ENCODE data around the gene GRID2IP.

GRCh38 chr7:6578114-6579084 lies 27.1 kb upstream of the GRID2IP start:
- TF ChIP-seq CTCF (IDR thresholded peaks at IDR 0.05; ENCODE audit: low read depth, low read length) (no peak), POLR2A (IDR thresholded peaks at IDR 0.05; ENCODE audit: extremely low read depth, insufficient read length) (no peak)
